Islet of Langerhans (tissue), 1 donor: ENCODE results near the gene USP6.
"Not testable (repeated sequence)": the region's sequence is repeated elsewhere in the genome, so short reads cannot be mapped to it uniquely, and the experiment has no call there.

Experiments used
- FAIRE-seq: peaks from one replicate; lab custom pipeline; 2011; peaks lifted over from hg19 to GRCh38; lab: Jason Lieb, UNC

USP6 gene

GRCh38 chr17:5135726-5136579 lies 20.1 kb downstream of the USP6 start:
- FAIRE-seq = no peak

GRCh38 chr17:5136580-5137412 lies 21.0 kb downstream of the USP6 start:
- not testable (repeated sequence) for FAIRE-seq

DNA sequence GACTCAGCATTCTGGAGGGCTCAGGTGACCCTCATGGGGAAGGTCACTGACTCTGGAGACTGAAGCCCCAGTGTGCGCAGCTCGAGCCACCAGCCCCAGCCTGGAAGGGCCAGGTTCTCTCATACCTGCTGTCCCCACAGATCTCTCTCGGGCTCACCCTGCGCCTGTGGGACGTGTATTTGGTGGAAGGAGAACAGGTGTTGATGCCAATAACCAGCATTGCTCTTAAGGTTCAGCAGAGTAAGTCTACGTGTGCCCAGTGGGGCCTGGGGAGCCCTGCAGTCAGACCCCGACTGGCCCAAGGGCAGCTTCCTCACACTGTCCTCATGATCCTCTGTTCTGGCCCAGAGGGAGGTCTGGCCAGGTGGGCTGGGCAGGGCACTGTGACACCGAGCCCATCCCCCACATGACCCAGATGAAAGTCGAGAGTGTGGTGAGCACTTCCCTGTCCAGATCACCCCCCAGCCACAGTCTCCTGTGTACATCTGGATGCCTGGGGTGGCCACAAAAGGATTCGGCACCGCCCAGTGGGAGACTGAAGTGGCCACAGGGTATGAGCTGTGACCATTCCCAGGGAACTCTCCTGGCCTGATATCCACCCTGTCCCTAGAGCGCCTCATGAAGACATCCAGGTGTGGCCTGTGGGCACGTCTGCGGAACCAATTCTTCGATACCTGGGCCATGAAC lies 21.8 kb downstream of the USP6 start:
- FAIRE-seq = not testable (repeated sequence)

DNA sequence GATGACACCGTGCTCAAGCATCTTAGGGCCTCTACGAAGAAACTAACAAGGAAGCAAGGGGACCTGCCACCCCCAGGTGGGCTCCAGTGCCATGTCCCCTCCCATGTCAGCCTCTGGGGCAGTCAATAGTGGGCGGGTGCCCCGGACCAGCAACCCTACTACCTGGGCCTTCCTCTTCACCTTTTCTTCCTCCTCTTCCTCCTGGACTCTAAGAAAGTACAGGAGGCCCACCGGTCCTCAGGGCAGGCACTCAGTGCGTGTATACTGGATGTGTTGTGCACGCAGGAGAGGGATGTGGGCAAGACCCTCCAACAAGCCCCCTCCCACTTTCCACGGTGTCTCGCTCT lies 22.3 kb downstream of the USP6 start:
- FAIRE-seq = not testable (repeated sequence)

DNA sequence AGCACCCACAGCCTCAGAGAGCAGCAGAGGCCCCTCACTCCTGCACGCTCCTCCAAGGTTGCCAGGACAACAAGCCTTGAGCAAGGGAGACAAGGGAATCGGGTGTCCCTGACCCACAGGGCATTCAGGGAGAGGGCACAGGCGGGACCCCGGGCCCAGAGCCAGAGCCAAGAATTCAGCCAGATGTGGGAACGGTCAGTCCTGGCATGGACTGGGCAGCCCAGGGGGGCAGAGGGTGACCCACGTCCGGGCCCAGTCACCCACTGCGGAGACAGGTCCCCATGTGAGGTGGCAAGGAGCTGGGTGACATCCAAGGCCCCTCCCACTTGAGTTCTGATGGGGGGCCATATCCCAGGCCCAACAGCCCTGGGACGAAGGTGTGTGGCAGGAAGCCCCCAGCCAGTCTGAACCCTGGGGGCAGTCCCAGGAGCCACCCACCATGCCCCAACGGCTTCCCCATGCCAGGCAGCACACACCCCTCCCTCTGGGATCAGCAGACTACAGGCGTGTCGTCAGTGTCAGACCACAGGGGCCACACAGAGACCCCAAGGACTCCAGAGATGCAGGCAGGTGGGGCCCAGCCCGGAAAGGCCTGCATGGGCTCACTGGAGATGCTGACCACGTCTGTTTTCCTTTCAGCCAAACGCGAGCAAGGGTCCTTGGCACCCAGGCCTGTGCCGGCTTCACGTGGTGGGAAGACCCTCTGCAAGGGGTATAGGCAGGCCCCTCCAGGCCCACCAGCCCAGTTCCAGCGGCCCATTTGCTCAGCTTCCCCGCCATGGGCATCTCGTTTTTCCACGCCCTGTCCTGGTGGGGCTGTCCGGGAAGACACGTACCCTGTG lies 23.0 kb downstream of the USP6 start:
- FAIRE-seq = no peak

- FAIRE-seq = no peak
Measured at GRCh38 chr17:5139458-5139732, 23.6 kb downstream of the USP6 start.

DNA sequence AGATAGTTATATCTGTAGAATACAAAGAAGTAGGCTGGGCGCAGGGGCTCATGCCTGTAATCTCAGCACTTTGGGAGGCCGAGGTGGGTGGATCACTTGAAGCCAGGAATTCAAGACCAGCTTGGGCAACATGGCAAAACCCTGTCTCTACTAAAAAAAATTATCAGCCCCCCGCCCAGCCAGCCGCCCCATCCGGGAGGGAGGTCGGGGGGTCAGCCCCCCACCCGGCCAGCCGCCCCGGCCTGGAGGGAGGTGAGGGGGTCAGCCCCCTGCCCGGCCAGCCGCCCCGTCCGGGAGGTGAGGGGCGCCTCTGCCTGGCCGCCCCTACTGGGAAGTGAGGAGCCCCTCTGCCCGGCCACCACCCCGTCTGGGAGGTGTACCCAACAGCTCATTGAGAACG lies 27.0 kb downstream of the USP6 start:
- FAIRE-seq = not testable (repeated sequence)

DNA sequence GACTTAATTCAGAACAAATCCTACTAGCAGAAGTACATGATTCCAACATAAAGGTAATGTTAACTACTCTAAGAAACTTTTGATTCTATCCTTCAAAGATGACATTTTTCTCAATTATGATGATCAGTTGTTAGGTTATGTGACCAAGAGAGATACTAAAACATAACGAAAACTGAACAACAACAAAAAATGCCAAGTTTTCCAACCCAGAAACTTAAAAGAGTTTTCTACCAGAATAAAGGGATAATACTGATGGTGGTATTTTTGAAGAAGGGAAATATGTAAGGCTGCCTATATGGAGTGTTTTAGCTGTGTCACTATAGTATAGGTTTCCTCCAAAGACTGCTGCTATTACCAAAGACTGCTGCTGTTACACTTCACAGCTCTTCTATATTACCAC lies 30.3 kb downstream of the USP6 start:
- not testable (repeated sequence) for FAIRE-seq

DNA sequence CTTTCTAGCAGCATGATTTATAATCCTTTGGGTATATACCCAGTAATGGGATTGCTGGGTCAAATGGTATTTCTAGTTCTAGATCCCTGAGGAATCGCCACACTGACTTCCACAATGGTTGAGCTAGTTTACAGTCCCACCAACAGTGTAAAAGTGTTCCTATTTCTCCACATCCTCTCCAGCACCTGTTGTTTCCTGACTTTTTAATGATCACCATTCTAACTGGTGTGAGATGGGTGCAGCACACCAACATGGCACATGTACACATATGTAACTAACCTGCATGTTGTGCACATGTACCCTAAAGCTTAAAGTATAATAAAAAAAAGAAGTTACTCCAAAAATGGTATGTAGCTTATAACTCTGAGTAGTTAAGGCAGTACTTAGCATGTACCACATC lies 44.9 kb downstream of the USP6 start:
- not testable (repeated sequence) for FAIRE-seq

DNA sequence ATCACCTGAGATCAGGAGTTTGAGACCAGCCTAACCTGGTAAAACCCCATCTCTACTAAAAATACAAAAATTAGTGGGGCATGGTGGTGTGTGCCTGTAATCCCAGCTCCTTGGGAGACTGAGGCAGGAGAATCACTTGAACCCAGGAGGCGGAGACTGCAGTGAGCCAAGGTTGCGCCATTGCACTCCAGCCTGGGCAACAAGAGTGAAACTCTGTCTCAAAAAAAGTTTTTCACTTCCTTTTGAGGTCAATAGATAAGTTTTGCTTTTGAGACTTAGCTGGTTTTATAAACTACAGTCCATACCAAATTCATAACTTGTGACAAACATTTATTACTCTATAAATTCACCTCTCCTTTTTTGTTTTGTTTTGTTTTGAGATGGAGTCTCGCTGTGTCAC lies 46.0 kb downstream of the USP6 start:
- not testable (repeated sequence) for FAIRE-seq

DNA sequence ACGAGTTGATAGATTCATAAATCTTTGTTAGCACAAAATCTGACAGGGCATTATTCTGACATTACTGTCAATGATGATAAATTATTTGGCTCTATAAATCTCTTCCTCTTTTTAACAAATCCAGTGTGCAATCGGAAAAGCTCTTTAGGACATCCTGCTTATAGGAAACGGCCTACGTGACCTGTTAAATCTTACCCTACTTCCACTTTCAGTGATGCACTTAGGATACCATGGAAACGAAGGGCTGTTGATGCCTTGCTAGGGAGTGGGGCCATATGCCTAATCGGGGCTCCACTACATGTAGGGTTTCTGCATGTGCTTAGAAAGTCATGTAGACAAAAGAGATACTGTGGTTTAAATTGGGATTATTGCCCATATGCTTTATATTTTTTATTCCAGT lies 48.6 kb downstream of the USP6 start:
- no peak for FAIRE-seq

- FAIRE-seq = not testable (repeated sequence)
Measured at GRCh38 chr17:5165791-5166564, 50.1 kb downstream of the USP6 start.

DNA sequence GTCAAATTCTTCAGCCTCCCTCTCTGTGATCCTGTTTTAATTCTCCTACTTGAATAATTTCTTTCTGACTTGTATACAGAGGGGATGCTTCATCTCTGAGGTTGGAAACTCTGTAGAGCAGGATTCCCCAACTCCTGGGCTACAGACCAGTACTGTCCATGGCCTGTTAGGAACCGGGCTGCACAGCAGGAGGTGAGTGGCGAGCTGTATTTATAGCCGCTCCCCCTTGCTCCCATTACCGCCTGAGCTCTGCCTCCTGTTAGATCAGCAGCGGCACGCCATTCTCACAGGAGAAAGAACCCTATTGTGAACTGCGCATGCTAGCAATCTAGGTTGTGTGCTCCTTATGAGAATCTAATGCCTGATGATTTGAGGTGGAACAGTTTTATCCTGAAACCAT lies 59.2 kb downstream of the USP6 start:
- FAIRE-seq = not testable (repeated sequence)

- no peak for FAIRE-seq
Measured at GRCh38 chr17:5179003-5179402, 63.2 kb downstream of the USP6 start.

GRCh38 chr17:5181509-5182305 lies 65.9 kb downstream of the USP6 start:
- FAIRE-seq = no peak

DNA sequence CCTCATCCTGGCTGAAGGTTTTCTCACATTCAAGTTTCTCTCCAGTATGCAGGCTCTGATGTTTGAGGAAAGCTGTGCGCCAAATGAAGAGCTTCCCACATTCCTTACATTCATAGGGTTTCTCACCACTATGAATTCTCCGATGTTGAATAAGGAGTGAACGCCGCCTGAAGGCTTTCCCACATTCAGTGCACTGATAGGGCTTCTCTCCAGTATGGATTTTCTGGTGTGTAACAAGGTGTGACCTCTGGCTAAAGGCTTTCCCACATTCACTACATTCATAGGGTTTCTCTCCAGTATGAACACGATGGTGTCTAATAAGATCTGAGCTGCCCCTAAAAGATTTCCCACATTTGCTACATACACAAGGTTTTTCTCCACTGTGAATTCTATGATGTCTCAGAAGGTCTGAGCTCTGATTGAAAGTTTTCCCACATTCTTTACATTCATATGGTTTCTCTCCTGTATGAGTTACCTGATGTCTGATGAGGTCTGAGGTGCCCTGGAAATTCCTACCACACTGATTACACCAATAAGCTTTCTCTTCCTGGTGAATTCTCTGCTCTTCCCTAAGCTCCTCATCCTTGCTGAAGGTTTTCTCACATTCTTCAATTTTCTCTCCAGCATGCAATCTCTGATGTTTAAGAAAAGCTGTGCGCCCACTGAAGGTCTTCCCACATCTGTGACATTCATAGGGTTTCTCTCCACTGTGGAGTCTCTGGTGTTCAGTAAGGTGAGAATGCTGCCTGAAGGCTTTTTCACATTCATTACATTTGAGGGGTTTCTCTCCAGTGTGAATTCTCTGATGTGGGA lies 67.0 kb downstream of the USP6 start:
- FAIRE-seq = no peak

DNA sequence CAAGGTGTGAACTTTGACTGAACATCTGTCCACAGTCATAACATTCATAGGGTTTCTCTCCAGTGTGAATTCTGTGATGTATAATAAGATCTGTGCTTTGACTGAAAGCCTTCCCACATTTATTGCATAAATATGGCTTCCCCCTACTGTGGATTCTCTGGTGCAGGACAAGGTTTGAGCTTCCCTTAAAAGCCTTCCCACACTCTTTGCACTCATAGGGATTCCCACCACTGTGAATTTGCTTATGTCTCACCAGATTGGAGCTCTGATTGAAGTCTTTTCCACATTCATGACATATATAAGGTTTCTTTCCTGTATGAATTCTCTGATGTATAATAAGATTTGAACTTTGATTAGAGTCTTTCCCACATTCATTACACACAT lies 67.6 kb downstream of the USP6 start:
- no peak for FAIRE-seq

DNA sequence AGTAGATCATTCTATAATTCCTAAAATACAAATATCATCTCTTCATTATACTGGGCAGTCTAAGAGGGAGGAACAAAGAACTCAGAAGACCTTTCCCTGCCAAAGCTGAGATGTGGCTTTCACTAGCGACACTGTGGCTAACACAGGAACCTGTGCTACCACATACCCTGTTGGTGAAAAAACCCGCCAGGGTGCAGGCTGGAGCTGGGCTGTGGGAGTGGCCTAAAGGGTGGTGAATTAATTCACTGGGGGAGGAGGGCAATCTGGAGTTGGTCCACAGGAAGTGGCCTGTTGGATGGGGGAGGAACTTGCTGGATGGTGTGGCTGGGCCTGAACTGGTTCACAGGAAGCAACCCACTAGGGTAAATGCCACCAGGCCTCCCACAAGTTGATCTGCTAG lies 68.5 kb downstream of the USP6 start:
- FAIRE-seq = no peak

GRCh38 chr17:5191541-5192417 lies 75.9 kb downstream of the USP6 start, which contains the start of gene ZNF594:
Gene ZNF594, minus strand, starts transcription at chr17:5191868. Its CDS starts 7,612 bp downstream, at chr17:5184256.
- no peak for FAIRE-seq
